Dedifferentiated amniotic fluid mesenchymal stem cell (primary cell): Measurements from ENCODE around the gene SLCO2B1.

Experiments
- DNase-seq: peaks from one replicate; pipeline ENCODE4 v3.0.0-alpha.2; 2016; ENCODE audit errors: extremely low spot score

SLCO2B1 gene

DNA sequence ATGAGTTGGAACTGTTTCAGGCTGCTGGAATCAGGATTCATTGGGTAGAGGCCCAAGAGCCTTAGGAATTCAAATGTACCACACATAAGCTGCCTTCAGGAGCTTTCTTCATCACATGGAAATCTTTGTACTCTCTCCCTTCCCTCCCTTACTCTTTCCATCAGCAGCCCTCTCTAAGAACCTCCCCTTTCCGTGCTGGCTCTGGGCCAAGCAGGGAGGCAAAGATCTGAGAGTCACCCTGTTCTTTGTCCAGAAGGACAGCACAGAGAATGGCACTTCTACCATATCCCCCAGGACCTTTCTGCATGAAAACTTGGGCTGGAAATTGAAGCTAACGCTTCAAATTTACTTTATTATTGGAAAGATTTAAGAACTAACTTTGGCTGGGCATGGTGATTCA lies 69.0 kb downstream of the SLCO2B1 start:
- DNase-seq = no peak

DNA sequence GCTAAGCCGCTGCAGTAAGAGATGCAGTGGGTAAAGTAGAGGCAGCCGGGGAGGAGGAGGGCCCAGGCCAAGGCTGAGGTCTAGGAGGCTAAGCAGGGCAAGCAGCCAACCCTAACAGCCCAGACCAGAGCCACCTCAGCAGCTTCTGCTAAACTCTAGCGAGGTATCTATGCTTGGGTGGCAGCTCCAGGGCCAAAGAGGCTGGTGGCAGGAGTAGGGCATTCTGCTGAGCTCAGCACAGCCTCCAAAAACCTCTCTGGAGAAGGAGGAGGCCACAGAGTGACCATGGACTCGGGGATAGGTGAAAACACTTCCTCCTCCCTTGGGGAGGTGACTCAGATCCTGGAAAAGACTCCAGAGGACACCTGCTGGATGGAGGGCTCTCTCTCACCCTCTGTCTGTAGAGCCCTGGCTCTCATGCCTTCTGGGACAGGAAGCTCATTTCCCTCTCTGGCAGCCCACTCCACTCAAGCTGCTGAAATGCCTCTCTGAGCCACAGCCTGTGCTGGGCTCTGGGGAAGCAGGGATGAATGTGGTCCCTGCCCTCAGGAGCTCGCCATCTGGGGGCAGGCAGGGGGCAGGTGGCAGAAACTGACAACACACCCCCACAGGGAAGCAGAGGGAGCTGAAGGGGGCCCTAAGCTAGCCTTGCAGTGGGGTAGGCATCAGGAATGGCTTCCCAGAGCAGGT lies 73.2 kb downstream of the SLCO2B1 start:
- no peak for DNase-seq

DNA sequence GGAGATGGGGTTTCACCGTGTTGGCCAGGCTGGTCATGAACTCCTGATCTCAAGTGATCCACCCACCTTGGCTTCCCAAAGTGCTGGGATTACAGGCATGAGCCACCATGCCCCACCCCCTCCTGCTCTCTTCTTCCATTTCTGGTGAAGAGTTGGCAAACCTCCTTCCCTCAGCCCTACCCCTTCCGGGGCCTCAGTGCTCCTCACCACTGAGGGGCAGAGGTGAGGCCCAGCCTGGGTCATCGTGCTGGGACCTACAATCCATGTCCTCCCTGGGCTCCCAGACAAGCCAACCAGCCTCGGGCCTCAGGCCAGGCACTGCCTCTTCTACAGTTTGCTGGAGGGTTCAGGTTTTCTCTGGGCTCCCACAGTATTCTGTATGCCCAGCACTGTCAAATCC lies 74.9 kb downstream of the SLCO2B1 start:
- DNase-seq = no peak

DNA sequence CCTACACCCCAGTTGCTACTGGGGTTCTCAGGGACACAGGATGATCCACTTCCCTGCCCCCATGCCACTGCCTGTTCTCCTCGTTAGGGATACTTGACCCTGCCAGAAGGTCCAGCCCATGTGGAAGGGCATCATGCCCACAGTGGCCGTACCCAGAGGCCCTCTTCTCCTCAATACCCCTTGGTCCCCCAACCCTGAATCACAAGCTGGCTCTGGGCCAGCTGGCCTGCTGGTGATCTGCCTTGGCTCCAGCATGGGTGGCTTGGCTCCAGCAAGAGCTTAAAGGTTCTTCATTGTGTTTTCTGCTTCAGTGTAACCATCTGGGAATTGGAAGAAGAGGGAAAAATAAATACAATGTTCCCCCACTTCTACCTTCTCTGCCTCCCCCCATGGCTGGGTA lies 78.6 kb downstream of the SLCO2B1 start:
- no peak for DNase-seq

DNA sequence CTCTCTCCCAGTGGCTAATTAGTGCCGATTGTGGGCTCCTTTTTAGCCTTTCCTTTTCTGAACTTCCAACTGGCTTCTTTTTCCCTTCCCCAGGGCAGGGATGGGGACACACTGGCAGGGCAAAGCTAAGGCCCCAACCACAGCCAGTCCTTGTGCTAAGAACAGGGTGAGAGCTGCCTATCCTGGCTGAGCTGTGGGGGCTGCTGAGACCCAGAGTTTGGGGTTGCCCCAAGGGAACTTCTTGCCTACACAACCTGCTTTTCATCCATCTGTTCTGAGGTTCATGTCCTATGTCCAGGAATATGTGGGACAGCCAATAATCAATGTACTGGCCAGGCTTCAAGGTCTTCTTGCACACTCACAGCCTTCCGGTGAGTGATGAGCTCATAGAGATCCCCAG lies 79.7 kb downstream of the SLCO2B1 start:
- no peak for DNase-seq

DNA sequence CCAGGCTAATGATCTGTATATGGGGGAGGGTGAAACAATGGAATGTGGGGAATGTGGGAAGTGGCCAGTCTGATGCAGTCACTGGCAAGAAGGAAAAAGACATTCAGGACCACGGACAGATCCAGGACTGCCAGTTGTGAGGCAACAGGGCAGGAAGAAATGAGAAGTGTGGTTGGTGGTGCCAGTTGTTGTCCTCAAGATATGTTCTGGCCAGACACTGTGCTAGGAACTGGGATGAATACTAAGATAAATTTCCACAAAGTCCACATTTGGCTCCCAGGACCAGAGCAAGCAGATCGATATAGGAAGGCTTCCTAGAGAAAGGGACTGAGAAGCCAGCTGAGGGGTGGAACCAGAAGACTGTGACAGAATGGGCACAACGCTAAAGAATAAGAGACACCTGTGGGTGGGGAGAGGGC lies 82.9 kb downstream of the SLCO2B1 start:
- DNase-seq = peak; percentile 31

DNA sequence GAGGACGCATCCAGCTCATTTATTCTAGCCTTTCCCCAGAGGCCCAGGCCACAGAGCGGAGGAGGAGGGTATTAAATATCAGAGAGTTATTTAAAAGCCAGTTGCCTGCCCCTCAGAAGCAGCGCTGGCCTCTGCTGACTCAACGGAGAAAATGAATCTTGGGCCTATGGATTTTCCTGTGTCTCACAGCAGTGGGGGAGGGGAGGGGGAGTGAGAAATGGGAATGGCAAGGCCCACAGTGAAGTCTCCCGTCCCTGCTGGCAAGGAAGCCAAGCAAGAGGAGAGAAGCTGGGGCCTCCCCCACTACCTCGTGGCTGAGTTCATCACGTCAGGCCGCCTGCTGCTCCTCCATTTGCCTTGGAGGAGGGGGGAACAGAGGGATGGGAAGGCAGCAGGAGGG lies 85.2 kb downstream of the SLCO2B1 start:
- no peak for DNase-seq

DNA sequence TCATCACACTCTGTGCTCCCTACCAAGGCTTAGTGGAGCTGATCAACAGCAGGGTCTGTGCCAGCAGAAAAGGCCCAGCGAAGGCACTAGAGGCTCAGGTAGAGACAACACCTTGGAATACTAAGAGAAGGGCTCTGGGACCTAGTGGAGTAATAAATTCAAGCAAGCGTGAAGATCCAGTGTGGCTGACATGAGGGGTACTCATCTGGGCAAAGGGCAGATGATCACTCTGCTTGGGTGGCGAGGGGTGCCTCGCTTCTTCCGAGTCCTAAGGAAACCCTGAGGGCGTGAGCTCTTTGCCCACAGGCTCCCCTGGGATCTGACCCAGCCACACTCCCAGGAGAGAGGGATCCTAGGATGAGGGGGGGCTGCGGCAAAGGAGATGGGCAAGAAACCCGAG lies 86.1 kb downstream of the SLCO2B1 start:
- DNase-seq = no peak

DNA sequence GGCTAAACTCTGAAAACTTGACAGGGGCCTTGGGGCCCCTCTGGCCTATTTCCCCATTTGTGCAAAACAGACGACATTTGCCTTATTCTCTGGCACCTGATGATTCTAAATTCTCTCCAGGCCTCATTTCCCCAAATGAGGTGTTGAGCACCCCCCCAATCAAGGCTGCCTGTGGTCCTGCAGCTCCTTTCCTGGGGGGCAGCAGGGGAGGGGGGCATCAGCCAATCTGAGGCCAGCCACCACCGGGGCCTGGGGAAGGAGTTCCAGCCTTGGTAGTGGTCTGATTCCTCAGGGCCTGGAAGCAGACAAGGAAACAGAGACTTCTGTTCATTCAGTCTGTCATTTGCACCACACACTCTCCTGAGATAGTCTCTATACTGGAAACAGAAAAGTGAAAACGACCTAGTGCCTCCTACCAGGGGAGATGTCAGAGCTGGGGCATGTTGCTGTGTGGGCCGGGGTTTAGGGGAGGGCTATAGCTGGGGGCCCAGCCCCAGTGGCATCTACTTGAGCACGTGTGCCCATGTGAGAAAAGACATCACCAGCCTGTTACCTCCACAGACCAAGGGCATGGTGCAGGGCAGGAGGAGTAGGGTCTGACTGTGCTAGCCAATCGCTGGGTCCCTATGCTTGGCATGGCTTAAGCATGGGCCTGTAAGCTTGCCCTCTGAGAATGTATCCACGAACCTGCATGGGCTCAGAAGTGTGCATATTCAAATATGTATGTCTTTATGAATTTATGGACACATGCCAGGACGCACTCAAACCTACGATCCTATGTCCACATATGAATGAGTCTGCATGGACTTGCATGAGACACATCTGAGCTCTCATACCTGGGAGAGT lies 87.9 kb downstream of the SLCO2B1 start:
- DNase-seq = no peak

DNA sequence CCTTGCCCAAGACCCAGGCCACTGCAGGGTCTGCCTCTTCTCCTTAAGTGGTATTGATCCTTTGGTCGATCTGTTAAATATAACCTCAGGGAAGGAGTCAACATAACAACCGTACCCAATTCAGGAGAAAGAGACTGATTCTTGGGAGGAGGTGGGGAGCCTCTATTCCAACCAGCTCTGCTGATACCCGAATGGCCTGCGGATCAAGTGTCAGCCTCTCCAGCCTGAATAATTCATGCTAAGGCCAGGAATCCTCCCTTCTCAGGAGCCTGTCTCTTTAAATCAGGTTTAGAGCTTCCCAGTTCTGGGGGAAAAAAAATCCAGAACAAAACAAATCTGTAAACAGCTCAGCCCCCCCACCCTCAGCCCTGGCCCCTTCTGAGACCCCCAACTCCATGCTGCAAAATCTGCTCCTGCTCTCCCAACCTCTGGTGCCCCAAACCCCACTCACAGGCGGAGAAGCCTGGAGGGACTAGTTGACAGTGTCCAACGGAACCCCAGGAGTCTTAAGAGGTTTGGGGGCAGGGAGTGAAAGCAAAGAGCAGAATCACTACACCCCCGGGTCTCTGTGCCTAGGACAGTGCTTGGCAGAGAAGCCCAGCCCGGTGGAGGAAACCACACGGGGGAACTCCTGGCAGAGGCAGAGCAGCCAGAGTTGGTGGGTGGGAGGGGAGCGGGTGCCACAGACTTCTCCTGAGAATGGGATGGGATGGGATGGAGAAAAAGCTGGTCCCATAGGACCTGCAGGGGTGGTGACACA lies 88.8 kb downstream of the SLCO2B1 start:
- DNase-seq = no peak

DNA sequence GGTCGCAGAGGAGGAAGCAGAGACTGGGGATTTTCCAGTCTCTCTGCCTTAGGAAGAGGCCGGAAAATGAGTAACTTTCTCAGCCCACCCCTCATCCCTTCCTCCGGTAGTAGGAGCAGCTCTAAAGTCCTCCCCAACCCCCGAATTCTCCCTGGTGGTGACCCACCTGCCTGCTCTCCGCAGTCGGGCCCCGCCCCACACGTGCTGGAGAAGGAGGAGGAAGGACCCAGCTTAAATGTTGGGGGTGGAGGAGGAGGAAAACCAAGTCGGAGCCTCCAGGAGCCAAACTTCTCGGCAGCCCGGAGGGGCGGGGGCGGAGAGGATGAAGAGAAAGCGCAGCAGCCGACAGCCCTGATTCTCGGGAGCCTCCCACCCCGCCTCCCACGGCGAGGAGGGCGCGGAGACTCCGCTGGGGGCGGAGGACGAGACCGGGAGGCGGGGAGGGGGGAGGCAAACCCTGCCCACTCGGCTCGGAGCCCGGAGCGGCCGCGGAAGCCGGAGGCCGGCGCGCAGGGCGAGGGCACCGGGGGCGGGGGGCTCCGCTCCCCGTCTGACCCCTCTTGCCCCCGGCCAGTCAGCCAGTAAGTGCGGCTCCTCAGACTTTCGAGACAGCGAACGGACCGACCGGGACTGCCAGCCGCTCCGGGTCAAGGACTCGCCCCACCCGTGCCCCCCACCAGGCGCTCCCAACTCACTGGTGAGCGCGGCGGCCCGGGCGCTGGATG lies 89.6 kb downstream of the SLCO2B1 start, which contains the start of gene TPBGL:
TSS of gene TPBGL (plus strand) at position 464 of the 725 bp plus-strand sequence. CDS start 276 bp downstream, outside the sequence.
- no peak for DNase-seq

DNA sequence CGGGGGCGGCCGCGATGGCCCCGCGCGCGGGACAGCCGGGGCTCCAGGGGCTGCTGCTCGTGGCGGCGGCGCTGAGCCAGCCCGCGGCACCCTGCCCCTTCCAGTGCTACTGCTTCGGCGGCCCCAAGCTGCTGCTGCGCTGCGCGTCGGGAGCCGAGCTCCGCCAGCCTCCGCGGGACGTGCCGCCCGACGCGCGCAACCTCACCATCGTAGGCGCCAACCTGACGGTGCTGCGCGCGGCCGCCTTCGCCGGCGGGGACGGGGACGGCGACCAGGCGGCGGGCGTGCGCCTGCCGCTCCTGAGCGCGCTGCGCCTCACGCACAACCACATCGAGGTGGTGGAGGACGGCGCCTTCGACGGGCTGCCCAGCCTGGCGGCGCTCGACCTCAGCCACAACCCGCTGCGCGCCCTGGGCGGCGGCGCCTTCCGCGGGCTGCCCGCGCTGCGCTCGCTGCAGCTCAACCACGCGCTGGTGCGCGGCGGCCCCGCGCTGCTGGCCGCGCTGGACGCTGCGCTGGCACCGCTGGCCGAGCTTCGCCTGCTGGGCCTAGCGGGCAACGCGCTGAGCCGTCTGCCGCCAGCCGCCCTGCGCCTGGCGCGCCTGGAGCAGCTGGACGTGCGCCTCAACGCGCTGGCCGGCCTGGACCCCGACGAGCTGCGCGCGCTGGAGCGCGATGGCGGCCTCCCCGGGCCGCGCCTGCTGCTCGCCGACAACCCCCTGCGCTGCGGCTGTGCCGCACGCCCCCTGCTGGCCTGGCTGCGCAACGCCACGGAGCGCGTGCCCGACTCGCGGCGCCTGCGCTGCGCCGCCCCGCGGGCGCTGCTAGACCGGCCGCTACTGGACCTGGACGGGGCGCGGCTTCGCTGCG lies 90.4 kb downstream of the SLCO2B1 start:
- DNase-seq = peak; percentile 65

DNA sequence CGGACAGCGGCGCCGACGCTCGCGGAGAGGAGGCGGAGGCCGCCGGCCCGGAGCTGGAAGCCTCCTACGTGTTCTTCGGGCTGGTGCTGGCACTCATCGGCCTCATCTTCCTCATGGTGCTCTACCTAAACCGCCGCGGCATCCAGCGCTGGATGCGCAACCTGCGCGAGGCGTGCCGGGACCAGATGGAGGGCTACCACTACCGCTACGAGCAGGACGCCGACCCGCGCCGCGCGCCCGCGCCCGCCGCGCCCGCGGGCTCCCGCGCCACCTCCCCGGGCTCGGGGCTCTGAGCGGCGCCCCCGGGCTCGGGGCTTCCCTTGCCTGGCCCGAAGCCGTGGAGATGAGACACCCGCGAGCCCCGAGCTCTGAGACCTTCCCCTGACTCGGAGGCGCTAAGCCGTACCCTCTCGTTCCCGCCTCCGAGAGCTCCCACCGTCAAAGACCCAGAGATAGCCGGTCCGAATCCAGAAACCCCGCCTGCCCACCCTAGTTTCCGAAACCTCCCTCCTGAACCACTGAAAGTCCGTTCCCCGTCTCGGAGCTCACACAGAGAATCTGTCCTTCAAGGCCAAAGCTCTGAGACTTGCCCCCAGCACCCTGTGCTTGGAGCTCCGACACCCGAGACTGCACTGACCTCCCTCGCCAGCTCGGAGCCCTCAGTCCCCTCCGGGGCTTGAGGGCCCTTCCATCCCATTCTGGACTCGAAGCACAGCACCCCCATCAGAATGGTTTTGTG lies 91.2 kb downstream of the SLCO2B1 start:
- no peak for DNase-seq

DNA sequence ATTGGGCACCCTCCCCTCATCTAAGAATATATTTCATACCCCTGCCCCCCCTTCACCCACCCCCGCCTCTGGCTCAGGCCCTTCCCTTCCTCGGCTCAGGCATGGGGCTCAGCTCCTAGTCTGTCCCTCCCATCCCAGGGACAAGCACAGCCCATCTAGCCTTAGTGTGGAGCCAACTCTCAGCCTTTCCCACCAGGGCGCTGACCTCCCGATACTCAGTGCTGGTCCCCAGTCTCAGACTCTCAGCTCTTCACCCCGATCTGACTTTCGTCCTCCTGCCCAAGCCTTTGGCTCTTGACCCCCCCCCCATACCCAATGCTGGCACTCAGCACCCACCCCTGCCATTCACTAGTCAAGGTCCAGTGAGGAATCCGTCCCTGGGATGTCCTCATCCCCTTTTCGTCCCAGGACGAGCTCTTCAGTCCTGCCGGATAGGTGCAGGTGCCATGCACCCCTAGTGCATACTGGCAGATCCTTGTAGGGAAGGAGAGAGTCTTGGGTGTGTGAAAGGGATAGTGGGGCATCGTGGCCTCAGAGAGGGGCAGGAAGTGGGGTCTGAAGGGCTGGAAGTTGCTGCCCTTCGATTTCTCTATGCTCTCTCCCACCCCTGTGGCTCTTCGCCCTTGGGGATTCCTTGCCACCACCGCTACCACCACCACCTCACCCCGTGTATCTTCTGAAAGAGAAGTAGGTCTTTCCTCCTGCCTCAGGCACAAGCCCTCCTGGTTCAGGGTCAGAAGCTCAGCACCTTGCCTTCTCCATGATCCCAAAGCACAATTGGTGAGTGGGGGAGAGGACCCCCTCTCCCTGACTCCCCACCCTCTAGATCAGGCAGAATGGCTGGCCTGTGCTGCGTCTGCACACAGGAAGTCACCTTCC lies 92.1 kb downstream of the SLCO2B1 start:
- no peak for DNase-seq

DNA sequence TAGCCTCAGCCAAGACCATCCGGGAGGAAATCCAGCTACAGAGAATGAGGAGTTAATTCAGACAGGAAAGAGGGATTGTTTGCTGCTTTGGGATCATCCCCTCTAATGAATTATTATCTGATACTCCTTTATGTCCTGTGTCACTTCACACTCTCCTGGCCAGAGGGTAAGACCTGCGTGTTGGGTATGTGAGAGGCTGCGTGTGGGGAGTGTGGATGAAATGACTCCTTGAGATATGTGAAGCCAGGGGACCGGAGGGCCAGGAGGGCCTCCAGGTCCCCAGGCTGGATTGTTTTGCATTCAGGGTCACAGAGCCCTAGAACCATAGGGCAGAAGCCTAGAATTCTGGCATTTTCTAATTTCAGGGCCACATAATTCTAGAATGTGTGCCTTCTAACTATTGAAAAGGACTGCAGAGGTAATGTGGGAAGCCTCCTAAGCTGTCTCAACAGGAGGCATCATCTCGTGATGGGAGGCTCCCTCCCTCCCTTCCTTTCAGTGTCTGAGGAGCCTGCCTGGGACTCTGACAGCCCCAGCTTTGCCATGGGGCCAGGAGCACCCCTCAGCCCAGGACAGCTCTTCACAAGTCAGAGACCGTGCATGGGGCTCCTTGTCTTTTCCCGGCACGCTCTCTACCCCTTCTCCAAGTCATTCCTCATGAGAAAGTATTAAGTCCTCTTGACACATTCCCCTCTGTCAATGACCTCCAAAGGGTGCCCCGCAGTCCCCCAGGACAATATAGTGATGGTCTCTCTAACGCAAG lies 93.3 kb downstream of the SLCO2B1 start:
- DNase-seq = no peak

DNA sequence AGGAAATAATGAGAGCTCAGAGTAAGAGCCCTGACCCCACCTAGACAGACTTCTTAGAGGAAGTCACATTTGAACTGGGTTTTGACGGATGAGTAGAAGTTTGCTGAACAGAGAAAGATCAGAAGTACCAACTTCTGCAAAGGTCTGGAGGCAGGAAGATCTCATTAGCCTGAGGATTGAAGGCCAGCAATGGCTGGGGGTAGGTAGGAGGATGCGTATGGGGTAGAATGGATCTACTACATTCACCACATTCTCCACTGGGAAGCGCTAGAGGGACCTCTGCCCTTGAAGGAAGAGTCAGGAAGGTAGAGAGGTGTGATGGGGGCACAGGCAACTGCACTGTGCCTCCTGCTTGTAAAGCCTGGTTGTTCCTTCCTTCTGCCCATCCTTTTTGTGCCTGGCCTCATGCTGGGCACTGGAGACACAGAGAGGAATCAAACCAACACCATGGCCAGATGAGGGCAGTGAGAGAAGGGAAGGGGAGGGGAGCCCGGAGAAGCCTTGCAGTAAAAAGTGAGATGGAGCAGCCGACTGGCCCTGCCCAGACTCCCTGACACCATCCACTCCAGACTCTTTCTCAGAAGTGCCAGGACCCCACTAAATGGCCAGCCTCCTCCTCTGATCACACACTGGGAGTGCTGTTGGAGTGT lies 94.6 kb downstream of the SLCO2B1 start:
- no peak for DNase-seq

DNA sequence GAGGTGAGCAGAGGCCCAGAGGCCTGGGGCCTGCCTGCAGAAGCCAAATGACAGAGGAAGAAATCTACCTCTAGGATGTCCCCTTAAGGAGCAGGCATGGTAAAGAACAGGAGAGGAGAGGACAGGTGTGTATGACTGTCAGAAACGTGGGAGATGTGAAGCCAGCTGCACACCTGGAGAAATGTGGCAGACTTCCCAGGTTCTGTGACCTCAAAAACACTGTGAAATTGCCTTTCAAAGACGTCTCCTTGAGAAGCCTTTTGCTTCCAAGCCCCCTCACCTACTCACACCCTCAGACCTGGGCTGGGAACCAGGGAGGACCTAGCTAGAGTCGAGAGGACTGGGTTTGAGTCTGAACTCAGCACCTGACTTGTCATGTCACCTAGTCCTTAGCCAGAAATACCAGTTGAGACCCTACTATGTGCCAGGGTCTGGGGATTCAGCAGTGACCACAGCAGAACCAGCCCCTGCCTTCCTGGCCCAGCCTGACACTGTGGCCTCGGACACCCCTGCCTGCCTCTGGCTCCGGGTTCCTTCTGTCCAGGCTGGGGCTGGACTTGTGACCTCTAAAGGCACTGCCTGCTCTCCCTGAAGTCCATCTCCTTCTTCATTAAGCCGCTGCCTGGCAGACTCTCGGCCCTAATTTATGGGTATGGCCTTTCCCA lies 95.2 kb downstream of the SLCO2B1 start:
- DNase-seq = no peak
